Measurements from ENCODE around the gene CCDC134.

The CCDC134 gene

GRCh38 chr22:41800348-41801146, at the start of gene CCDC134:
Gene CCDC134, plus strand, starts transcription at chr22:41800679. Its CDS starts 8,212 bp downstream, at chr22:41808891.
- DNase-seq, result peak; percentile 78

GRCh38 chr22:41752011-41752970, 48.2 kb upstream of the CCDC134 start:
- no peak for DNase-seq

- no peak for DNase-seq
Measured at GRCh38 chr22:41753984-41754383, 46.5 kb upstream of the CCDC134 start.

- DNase-seq, result no peak
Measured at GRCh38 chr22:41757502-41757901, 43.0 kb upstream of the CCDC134 start.

- no peak for DNase-seq
Measured at GRCh38 chr22:41758231-41758630, 42.2 kb upstream of the CCDC134 start.

- no peak for DNase-seq
Measured at GRCh38 chr22:41762980-41763779, 37.3 kb upstream of the CCDC134 start.

- DNase-seq, result no peak
Measured at GRCh38 chr22:41766476-41766875, 34.0 kb upstream of the CCDC134 start.

- no peak for DNase-seq
Measured at GRCh38 chr22:41768430-41768829, 32.0 kb upstream of the CCDC134 start.

GRCh38 chr22:41770715-41771468, 29.6 kb upstream of the CCDC134 start:
- no peak for DNase-seq

- DNase-seq, result no peak
Measured at GRCh38 chr22:41772198-41772597, 28.3 kb upstream of the CCDC134 start.

GRCh38 chr22:41772645-41773044, 27.8 kb upstream of the CCDC134 start:
- no peak for DNase-seq

- no peak for DNase-seq
Measured at GRCh38 chr22:41775338-41775737, 25.1 kb upstream of the CCDC134 start.

- no peak for DNase-seq
Measured at GRCh38 chr22:41775976-41776375, 24.5 kb upstream of the CCDC134 start.

GRCh38 chr22:41776381-41776780, 24.1 kb upstream of the CCDC134 start:
- DNase-seq, result no peak

- no peak for DNase-seq
Measured at GRCh38 chr22:41777749-41778425, 22.6 kb upstream of the CCDC134 start.

- DNase-seq, result no peak
Measured at GRCh38 chr22:41779929-41780505, 20.5 kb upstream of the CCDC134 start.

GRCh38 chr22:41780746-41781505, 19.6 kb upstream of the CCDC134 start:
- DNase-seq, result no peak

GRCh38 chr22:41781507-41781906, 19.0 kb upstream of the CCDC134 start:
- DNase-seq, result no peak

- DNase-seq, result no peak
Measured at GRCh38 chr22:41782316-41782715, 18.2 kb upstream of the CCDC134 start.

- DNase-seq, result no peak
Measured at GRCh38 chr22:41782751-41783150, 17.7 kb upstream of the CCDC134 start.

Measured in GOT3 (cell line).